Neural cell (in vitro differentiated cells): ENCODE data around the gene GSTO2. TPM values are rescaled to one million over a fixed set of nuclear protein-coding genes. Genes with fewer than 3 reads are reported as not detected.
"Not testable (repeated sequence)": the region's sequence is repeated elsewhere in the genome, so short reads cannot be mapped to it uniquely, and the experiment has no call there.

ENCODE experiments used
- H2AFZ ChIP-seq: fragments of 200-600, 300-800 bp; sonication (generic), shearing (Covaris generic); 2 replicates; pipeline ENCODE4 v1.6.0; 2014; ENCODE audit warnings: low read depth, mild to moderate bottlenecking, antibody characterized with exemption, low read length, moderate library complexity
- H3F3A ChIP-seq: fragments of 200-600 bp; shearing (Covaris generic); 2 replicates; pipeline ENCODE4 v1.6.1; 2016; ENCODE audit warnings: mild to moderate bottlenecking, moderate library complexity, mixed read lengths, antibody characterized with exemption, low read length; ENCODE audit not compliant: insufficient read depth, poor library complexity, severe bottlenecking
- H3K27ac ChIP-seq: fragments of 200-600, 300-800 bp; sonication (generic), shearing (Covaris generic); 2 replicates; pipeline ENCODE4 v1.5.1; 2014; ENCODE audit warnings: mild to moderate bottlenecking, low read length, moderate library complexity
- H3K27me3 ChIP-seq: fragments of 300-800, 200-600 bp; sonication (generic), shearing (Covaris generic); 2 replicates; pipeline ENCODE4 v1.6.0; 2014; ENCODE audit warnings: mild to moderate bottlenecking, low read depth, low read length, moderate library complexity; ENCODE audit not compliant: insufficient read depth
- H3K36me3 ChIP-seq: fragments of 300-800, 200-600 bp; sonication (generic), shearing (Covaris generic); 2 replicates; pipeline ENCODE4 v1.5.1; 2014; ENCODE audit warnings: mild to moderate bottlenecking, antibody characterized with exemption, low read length, moderate library complexity; ENCODE audit not compliant: insufficient read depth
- H3K4me2 ChIP-seq: fragments of 300-800, 200-600 bp; sonication (generic), shearing (Covaris generic); 2 replicates; pipeline ENCODE4 v1.6.0; 2014; ENCODE audit warnings: mild to moderate bottlenecking, low read length
- H3K4me3 ChIP-seq: fragments of 300-800, 200-600 bp; sonication (generic), shearing (Covaris generic); 2 replicates; pipeline ENCODE4 v1.5.1; 2014; ENCODE audit warnings: mild to moderate bottlenecking, low read length, moderate library complexity
- H3K79me2 ChIP-seq: fragments of 200-600 bp; shearing (Covaris generic); replicated peaks from 2 replicates; pipeline ENCODE4 v1.6.0; 2014; ENCODE audit warnings: mild to moderate bottlenecking, low read length, moderate library complexity; ENCODE audit not compliant: insufficient read depth
- H3K9ac ChIP-seq: fragments of 300-800, 200-600 bp; sonication (generic), shearing (Covaris generic); 2 replicates; pipeline ENCODE4 v1.6.1; 2016; ENCODE audit warnings: mild to moderate bottlenecking, low read length, mixed read lengths
- H3K9me2 ChIP-seq: fragments of 200-600 bp; shearing (Covaris generic); 2 replicates; pipeline ENCODE4 v1.6.1; 2016; ENCODE audit warnings: mild to moderate bottlenecking, low read length, mixed read lengths; ENCODE audit not compliant: insufficient read depth
- H3K9me3 ChIP-seq: fragments of 200-600, 300-800 bp; sonication (generic), shearing (Covaris generic); 2 replicates; pipeline ENCODE4 v1.6.1; 2016; ENCODE audit warnings: mild to moderate bottlenecking, mixed run types, low read length, moderate library complexity, mixed read lengths
- H4K20me1 ChIP-seq: fragments of 200-600 bp; shearing (Covaris generic); 2 replicates; pipeline ENCODE4 v1.6.1; 2016; ENCODE audit warnings: mild to moderate bottlenecking, mixed run types; ENCODE audit not compliant: insufficient read depth
- CTCF ChIP-seq: fragments of 450-650 bp; IDR thresholded peaks from 2 replicates; pipeline ENCODE4 v1.5.1; 2014; ENCODE audit warnings: antibody characterized with exemption, mild to moderate bottlenecking, moderate library complexity; ENCODE audit not compliant: poor library complexity, severe bottlenecking
- EP300 ChIP-seq: fragments of 450-650 bp; conservative IDR thresholded peaks from 2 replicates; pipeline ENCODE4 v1.6.1; 2014; ENCODE audit warnings: antibody characterized with exemption, mild to moderate bottlenecking, moderate library complexity; ENCODE audit not compliant: poor library complexity, severe bottlenecking
- EZH2 ChIP-seq: fragments of 200-600, 300-800 bp; shearing (Covaris generic), sonication (generic); IDR thresholded peaks from 2 replicates; pipeline ENCODE4 v1.6.1; 2014; ENCODE audit warnings: antibody characterized with exemption, low read length, borderline replicate concordance, mild to moderate bottlenecking; ENCODE audit not compliant: insufficient read depth, poor library complexity, severe bottlenecking
- MXI1 ChIP-seq: fragments of 450-650 bp; conservative IDR thresholded peaks from 2 replicates; pipeline ENCODE4 v1.6.1; 2014; ENCODE audit warnings: antibody characterized with exemption, mild to moderate bottlenecking; ENCODE audit not compliant: poor library complexity, severe bottlenecking
- POLR2AphosphoS5 ChIP-seq: IDR thresholded peaks from 2 replicates; pipeline ENCODE4 v1.6.1; 2012
- RAD21 ChIP-seq: fragments of 450-650 bp; conservative IDR thresholded peaks from 2 replicates; pipeline ENCODE4 v1.6.1; 2014; ENCODE audit warnings: antibody characterized with exemption, mild to moderate bottlenecking, moderate library complexity
- REST ChIP-seq: IDR thresholded peaks from 2 replicates; pipeline ENCODE4 v1.6.1; 2012; ENCODE audit warnings: borderline replicate concordance
- SMC3 ChIP-seq: fragments of 450-650 bp; conservative IDR thresholded peaks from 2 replicates; pipeline ENCODE4 v1.6.1; 2014; ENCODE audit warnings: antibody characterized with exemption, mild to moderate bottlenecking, moderate library complexity; ENCODE audit not compliant: poor library complexity
- TAF1 ChIP-seq: IDR thresholded peaks from 2 replicates; pipeline ENCODE4 v1.6.1; 2012; ENCODE audit warnings: low read depth
- polyA plus RNA-seq: library from polyadenylated mRNA; depleted of rRNA; stranded (reverse); fragments of >200 nt; gene quantifications from 2 replicates; pipeline ENCODE4 v1.2.3, GENCODE V29; 2014

Gene GSTO2
- polyA plus RNA-seq, 1 donor from 2014 or later = 0.53 TPM

DNA sequence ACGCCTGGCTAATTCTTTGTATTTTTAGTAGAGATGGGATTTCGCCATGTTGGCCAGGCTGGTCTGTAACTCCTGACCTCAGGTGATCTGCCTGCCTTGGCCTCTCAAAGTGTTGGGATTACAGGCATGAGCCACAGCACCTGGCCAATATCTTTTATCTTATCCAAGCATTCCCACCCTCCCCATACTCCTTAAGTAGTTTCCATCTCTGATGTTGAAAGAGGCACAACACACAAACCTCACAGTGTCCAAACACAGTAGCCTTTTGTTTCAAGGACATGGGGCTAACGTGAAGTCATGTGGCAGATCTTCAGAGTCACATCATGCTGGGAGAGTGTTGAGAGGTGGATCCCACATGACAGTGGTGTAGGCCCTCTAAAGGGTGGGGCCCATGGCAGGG is 26.0 kb upstream of the GSTO2 start:
- H3K4me3 ChIP-seq, H3K27me3 ChIP-seq, H3K27ac ChIP-seq, H4K20me1 ChIP-seq, H3K9me2 ChIP-seq, H3K79me2 ChIP-seq, H3K36me3 ChIP-seq, H2AFZ ChIP-seq, H3K9me3 ChIP-seq, H3F3A ChIP-seq, H3K9ac ChIP-seq, H3K4me2 ChIP-seq: not testable (repeated sequence)

- no peak for TF ChIP-seq POLR2AphosphoS5
- no peak for TF ChIP-seq EP300
- TF ChIP-seq CTCF = no peak
- no peak for TF ChIP-seq SMC3
- TF ChIP-seq EZH2 = no peak
- no peak for TF ChIP-seq REST
- TF ChIP-seq RAD21 = no peak
- no peak overlapping the region for H3K27ac ChIP-seq
- H2AFZ ChIP-seq = no peak overlapping the region
- H3K4me3 ChIP-seq = no peak overlapping the region
- no peak overlapping the region for H3K4me2 ChIP-seq
- H3K27me3 ChIP-seq = no peaks in the 10 kb centered on the region
- no peaks in the 10 kb centered on the region for H3K9me2 ChIP-seq
- H3K9me3 ChIP-seq = no peaks in the 10 kb centered on the region
- no peaks in the 10 kb centered on the region for H4K20me1 ChIP-seq
- H3F3A ChIP-seq = no peaks in the 10 kb centered on the region
- no peaks in the 10 kb centered on the region for H3K79me2 ChIP-seq
- no peak overlapping the region for H3K9ac ChIP-seq
- H3K36me3 ChIP-seq = no peaks in the 10 kb centered on the region
Measured at GRCh38 chr10:104243512-104243911, 25.5 kb upstream of the GSTO2 start.

GRCh38 chr10:104245066-104245632 is 23.8 kb upstream of the GSTO2 start:
- Histone ChIP-seq H4K20me1 (no peaks in the 10 kb centered on the region), H3K9me2 (no peaks in the 10 kb centered on the region), H3K4me3 (no peak overlapping the region), H2AFZ (no peak overlapping the region), H3K27me3 (no peaks in the 10 kb centered on the region), H3K9me3 (no peaks in the 10 kb centered on the region), H3K9ac (no peak overlapping the region), H3K27ac (no peak overlapping the region), H3K4me2 (no peak overlapping the region), H3F3A (no peaks in the 10 kb centered on the region), H3K36me3 (no peaks in the 10 kb centered on the region), H3K79me2 (no peaks in the 10 kb centered on the region)
- TF ChIP-seq SMC3 = no peak
- no peak for TF ChIP-seq REST
- no peak for TF ChIP-seq MXI1
- no peak for TF ChIP-seq CTCF
- no peak for TF ChIP-seq EP300
- no peak for TF ChIP-seq EZH2
- TF ChIP-seq TAF1 = no peak
- TF ChIP-seq RAD21 = no peak
- no peak for TF ChIP-seq POLR2AphosphoS5
